IPS-NIHi7 (cell line): Measurements from ENCODE around the gene CFAP210.

Experiments used
- DNase-seq: peaks from one replicate; pipeline ENCODE4 v3.0.0; 2012; ENCODE audit warnings: mixed read lengths; ENCODE audit errors: extremely low spot score

Gene CFAP210

GRCh38 chr2:169673106-169673505, 21.1 kb downstream of the CFAP210 start:
- no peak for DNase-seq

- no peak for DNase-seq
Measured at GRCh38 chr2:169672406-169672805, 21.8 kb downstream of the CFAP210 start.

- DNase-seq = no peak
Measured at GRCh38 chr2:169670937-169671336, 23.3 kb downstream of the CFAP210 start.

- DNase-seq = no peak
Measured at GRCh38 chr2:169670215-169670651, 24.0 kb downstream of the CFAP210 start.

GRCh38 chr2:169667583-169667982, 26.6 kb downstream of the CFAP210 start:
- DNase-seq = no peak

- no peak for DNase-seq
Measured at GRCh38 chr2:169664978-169665930, 29.0 kb downstream of the CFAP210 start.

GRCh38 chr2:169664600-169664977, 29.6 kb downstream of the CFAP210 start:
- DNase-seq = no peak

GRCh38 chr2:169663247-169663646, 31.0 kb downstream of the CFAP210 start:
- DNase-seq = no peak

GRCh38 chr2:169662744-169663143, 31.5 kb downstream of the CFAP210 start:
- DNase-seq = no peak

- DNase-seq = no peak
Measured at GRCh38 chr2:169661265-169661664, 32.9 kb downstream of the CFAP210 start.

- no peak for DNase-seq
Measured at GRCh38 chr2:169659320-169659719, 34.9 kb downstream of the CFAP210 start.

GRCh38 chr2:169658877-169659276, 35.3 kb downstream of the CFAP210 start:
- DNase-seq = no peak

- DNase-seq = no peak
Measured at GRCh38 chr2:169656164-169656563, 38.0 kb downstream of the CFAP210 start.

GRCh38 chr2:169653636-169654035, 40.6 kb downstream of the CFAP210 start:
- DNase-seq = no peak

GRCh38 chr2:169649278-169649677, 44.9 kb downstream of the CFAP210 start:
- no peak for DNase-seq

- DNase-seq = no peak
Measured at GRCh38 chr2:169647496-169647895, 46.7 kb downstream of the CFAP210 start.

GRCh38 chr2:169644173-169644572, 50.0 kb downstream of the CFAP210 start:
- DNase-seq = no peak

- no peak for DNase-seq
Measured at GRCh38 chr2:169641464-169641863, 52.7 kb downstream of the CFAP210 start.

GRCh38 chr2:169640104-169640503, 54.1 kb downstream of the CFAP210 start:
- DNase-seq = no peak

GRCh38 chr2:169637620-169638019, 56.6 kb downstream of the CFAP210 start:
- no peak for DNase-seq

- no peak for DNase-seq
Measured at GRCh38 chr2:169636440-169637097, 57.6 kb downstream of the CFAP210 start.

- no peak for DNase-seq
Measured at GRCh38 chr2:169625781-169626180, 68.4 kb downstream of the CFAP210 start.

- no peak for DNase-seq
Measured at GRCh38 chr2:169623235-169623634, 71.0 kb downstream of the CFAP210 start.
